C4-2B (cell line): Measurements from ENCODE around the gene GPX8.

ENCODE experiments used
- CTCF ChIP-seq: fragments of 450-650 bp; conservative IDR thresholded peaks from 2 replicates; pipeline ENCODE4 v1.5.1; 2017; ENCODE audit warnings: mild to moderate bottlenecking
- ZFX ChIP-seq: fragments of 450-650 bp; IDR thresholded peaks from 2 replicates; pipeline ENCODE4 v1.6.1; 2017

GRCh38 chr5:55171471-55171870, 11.5 kb downstream of the GPX8 start:
- TF ChIP-seq CTCF (no peak), ZFX (no peak)
